Globus pallidus (tissue), 1 donor: Measurements from ENCODE around the gene KCNA2.

ENCODE experiments used
- DNase-seq: peaks from one replicate; pipeline ENCODE4 v3.0.0-alpha.2; 2015; ENCODE audit warnings: low spot score

Gene KCNA2

GRCh38 chr1:110605901-110606656 lies at the start of gene KCNA2:
KCNA2 (minus strand) TSS chr1:110606358; CDS start chr1:110604782, 1,576 bp downstream.
- peak; percentile 84 for DNase-seq

- DNase-seq, result no peak
Observed at GRCh38 chr1:110650609-110651008, 44.5 kb upstream of the KCNA2 start.

GRCh38 chr1:110648417-110648816 lies 42.3 kb upstream of the KCNA2 start:
- no peak for DNase-seq

GRCh38 chr1:110647254-110647891 lies 41.2 kb upstream of the KCNA2 start:
- no peak for DNase-seq

GRCh38 chr1:110645821-110646735 lies 39.9 kb upstream of the KCNA2 start:
- no peak for DNase-seq

- DNase-seq, result no peak
Observed at GRCh38 chr1:110645211-110645610, 39.1 kb upstream of the KCNA2 start.

- no peak for DNase-seq
Observed at GRCh38 chr1:110643879-110644472, 37.8 kb upstream of the KCNA2 start.

GRCh38 chr1:110639724-110640386 lies 33.7 kb upstream of the KCNA2 start:
- no peak for DNase-seq

GRCh38 chr1:110638556-110638955 lies 32.4 kb upstream of the KCNA2 start:
- DNase-seq, result no peak

- no peak for DNase-seq
Observed at GRCh38 chr1:110638058-110638457, 31.9 kb upstream of the KCNA2 start.

- no peak for DNase-seq
Observed at GRCh38 chr1:110637475-110637874, 31.3 kb upstream of the KCNA2 start.

- DNase-seq, result no peak
Observed at GRCh38 chr1:110636149-110636935, 30.2 kb upstream of the KCNA2 start.

- no peak for DNase-seq
Observed at GRCh38 chr1:110635434-110635833, 29.3 kb upstream of the KCNA2 start.

GRCh38 chr1:110634455-110635311 lies 28.5 kb upstream of the KCNA2 start:
- DNase-seq, result peak; percentile 58

- DNase-seq, result no peak
Observed at GRCh38 chr1:110634086-110634454, 27.9 kb upstream of the KCNA2 start.

- DNase-seq, result no peak
Observed at GRCh38 chr1:110633646-110634030, 27.5 kb upstream of the KCNA2 start.

- no peak for DNase-seq
Observed at GRCh38 chr1:110631836-110632620, 25.9 kb upstream of the KCNA2 start.

GRCh38 chr1:110630839-110631663 lies 24.9 kb upstream of the KCNA2 start:
- peak; percentile 40 for DNase-seq
